HG03442 (cell line): Measurements from ENCODE around the gene HFE.
"Not testable (repeated sequence)": the region's sequence is repeated elsewhere in the genome, so short reads cannot be mapped to it uniquely, and the experiment has no call there.

Experiments used
- ATAC-seq: cut with Tn5 transposase; IDR thresholded peaks from one replicate; pipeline ENCODE4 v1.9.1; 2021; ENCODE audit warnings: mild to moderate bottlenecking, moderate library complexity; ENCODE audit not compliant: unreplicated experiment

Gene HFE

DNA sequence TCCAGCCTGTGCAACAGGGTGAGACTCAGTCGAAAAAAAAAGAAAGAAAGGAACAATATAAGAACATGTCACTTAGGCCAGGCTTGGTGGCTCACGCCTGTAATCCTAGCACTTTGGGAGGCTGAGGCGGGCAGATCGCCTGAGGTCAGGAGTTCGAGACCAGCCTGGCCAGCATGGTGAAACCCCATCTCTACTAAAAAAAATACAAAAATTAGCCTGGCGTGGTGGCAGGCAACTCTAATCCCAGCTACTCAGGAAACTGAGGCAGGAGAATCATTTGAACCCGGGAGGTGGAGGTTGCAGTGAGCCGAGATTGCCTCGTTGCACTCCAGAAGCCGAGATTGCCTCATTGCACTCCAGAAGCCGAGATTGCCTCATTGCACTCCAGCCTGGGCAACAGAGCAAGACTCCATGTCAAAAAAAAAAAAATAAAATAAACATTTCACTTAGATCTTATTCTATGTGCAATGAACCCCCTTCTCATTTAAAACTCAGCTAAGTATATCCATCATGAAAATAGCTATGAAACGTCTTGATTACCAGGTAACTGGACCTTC is 28.7 kb upstream of the HFE start:
- ATAC-seq, result not testable (repeated sequence)

DNA sequence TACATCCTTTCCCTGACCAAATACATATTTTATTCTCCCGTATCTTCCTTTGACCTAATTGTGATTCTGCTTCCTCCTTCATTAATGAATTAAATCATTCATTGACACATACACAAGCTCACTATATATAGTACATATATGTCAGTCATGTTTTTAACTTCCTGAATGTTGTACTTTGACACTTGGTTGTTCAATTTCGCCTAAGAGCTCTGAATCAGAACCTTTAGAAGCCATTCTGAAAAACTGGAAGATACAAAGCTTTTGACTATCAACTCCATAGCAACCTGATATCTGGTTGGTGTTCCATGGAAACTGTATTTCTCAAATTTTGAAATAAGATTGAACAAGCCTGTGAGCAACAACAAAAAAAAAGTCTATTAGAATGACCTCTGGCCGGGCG is 27.3 kb upstream of the HFE start:
- no peak for ATAC-seq

DNA sequence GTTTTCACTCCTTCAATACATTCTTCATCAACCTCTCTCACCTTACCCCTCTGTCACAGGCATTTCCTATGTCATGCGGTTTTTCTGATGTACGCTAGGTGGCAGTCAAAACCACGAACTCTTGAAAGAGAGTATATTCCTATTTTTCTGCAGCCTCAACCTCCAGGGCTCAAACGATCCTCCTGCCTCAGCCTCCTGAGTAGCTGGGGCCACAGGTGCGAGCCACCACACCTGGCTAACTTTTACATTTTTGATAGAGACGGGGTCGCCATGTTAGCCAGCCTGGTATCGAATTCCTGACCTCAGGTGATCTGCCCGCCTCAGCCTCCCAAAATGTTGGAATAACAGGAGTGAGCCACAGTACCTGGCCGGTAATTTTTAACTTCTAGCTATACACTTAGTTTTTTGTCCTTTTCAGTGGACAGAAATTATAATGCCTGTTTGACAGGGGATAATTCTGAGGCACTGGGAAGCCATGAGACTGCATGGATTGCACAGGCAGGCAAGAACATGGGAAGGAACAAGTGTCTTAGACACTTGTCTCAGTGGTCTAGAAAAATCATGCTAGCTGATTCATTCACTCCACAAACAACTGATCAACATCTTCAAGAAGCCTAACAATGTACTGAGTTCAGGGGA is 22.5 kb upstream of the HFE start:
- no peak for ATAC-seq

DNA sequence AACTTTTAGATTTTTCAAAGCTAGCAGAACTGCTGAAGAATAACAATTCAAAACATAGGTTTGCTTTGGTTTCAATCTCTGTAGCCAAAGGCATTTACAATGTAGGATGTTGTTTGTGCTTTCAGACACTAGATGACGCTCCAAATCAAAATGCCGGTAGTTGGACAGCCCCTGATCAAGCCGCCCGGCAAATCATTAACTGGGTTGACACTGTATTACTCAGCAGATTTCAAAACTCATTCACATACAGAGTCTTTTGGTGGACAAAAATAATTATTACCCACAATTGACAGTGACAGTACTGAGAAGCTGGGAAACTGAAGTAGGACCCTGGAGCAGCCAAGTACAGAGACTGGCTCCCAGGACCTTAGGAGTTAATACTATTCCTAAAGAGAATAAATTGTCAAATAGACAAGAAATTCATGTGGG is 21.3 kb upstream of the HFE start:
- peak; percentile 77 for ATAC-seq

DNA sequence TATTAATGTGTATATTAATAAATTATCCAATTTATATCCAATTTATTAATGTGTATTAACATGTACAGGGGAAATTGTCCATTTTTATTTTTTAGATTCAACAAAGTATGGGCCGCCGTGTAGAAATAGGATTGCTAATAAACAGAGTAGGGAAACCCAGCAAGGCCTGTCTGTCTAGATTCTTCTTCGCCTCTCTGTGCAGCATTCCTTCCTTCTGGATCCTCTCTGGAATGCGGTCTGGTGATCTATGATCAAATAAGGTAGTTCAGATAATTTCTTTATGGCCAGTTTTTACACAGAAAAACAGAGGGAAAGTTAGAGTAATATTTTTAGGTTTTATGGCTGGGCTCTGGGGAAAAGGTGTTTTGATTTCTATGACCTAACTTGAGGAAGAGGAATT is 19.9 kb upstream of the HFE start:
- ATAC-seq, result no peak

DNA sequence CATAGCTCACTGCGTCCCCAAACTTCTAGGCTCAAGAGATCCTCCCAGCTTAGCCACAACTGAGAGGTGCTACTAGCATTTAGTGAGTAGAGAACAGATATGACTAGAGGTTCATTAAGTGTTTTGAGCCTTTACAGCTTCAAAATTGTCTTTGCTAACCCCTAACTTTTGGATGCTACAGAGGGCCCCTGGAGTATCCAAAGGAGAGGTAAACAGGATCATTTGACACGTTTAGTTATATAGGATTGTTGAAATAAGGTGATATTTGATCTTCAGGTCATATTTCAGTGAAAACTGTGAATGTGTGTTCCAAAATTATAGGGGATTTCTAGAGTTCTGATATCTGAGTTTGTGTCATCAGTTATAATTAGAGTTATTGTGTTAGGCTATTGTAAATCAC is 19.2 kb upstream of the HFE start:
- ATAC-seq, result no peak

DNA sequence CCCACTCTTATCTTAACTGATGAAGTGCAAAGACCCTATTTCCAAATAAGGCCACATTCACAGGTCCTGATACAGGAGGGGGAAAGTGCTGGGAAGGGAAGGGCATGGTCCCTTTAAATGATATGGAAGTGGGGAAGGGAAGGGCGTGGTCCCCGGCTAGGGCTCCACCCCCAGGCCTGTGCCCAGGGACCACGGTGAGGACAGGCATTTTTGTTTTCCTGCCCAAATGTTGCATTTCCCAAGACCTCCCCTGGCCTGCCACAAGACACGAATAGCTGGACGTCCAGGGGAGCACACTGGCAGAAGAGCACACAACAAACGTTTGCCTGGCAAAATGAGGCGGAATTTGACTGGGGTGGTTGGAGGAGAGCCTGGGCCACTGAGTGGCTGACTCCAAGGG is 16.1 kb upstream of the HFE start:
- no peak for ATAC-seq

DNA sequence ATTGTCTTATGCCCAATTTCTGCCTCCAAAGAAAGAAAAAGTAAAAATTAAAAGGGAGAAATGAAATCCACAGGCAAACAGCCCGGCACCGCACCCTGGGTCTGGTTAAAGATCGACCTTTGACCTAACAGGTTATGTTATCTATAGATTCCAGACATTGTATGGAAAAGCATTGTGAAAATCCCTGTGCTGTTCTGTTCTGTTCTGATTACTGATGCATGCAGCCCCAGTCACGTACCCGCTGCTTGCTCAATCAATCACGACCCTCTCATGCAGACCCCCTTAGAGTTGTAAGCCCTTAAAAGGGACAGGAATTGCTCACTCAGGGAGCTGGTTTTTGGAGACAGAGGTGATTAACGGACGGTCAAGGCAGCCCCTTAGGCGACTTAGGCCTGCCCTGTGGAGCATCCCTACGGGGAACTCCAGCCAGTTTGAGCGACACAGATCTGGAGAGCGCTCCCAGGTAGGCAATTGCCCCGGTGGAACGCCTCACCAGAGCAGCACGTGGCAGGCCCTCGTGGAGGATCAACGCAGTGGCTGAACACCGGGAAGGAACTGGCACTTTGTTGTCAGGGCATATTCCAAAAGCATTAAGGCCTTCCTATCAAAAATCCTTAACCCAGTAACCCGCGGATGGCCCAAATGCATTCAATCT is 12.0 kb upstream of the HFE start:
- no peak for ATAC-seq

DNA sequence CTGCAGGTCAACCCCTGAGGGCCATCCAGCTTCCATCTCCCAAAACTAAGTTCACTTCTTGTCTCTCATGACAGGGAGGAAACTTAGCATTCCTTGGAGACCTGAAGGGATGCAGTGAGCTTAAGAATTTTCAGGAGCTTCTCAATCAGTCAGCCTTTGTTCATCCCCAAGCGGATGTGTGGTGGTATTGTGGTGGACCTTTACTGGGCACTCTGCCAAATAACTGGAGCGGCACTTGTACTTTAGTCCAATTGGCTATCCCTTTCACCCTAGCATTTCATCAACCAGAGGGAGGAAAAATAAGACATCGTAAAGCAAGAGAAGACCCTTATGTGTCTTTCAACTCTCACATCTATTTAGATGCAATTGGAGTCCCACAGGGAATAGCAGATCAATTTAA is 9.2 kb upstream of the HFE start:
- ATAC-seq, result not testable (repeated sequence)

DNA sequence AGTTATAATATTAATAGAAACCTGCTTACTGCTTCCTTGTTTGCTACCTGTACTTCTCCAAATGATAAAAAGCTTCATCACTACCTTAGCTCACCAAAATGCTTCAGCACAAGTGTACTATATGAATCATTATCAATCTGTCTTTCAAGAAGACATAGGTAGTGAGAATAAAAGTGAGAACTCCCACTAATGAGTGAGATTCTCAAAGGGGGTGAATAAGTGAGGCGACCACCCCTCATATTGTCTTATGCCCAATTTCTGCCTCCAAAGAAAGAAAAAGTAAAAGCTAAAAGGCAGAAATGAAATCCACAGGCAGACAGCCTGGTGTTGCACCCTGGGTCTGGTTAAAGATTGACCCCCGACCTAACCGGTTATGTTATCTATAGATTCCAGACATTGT is 6.1 kb upstream of the HFE start:
- not testable (repeated sequence) for ATAC-seq

DNA sequence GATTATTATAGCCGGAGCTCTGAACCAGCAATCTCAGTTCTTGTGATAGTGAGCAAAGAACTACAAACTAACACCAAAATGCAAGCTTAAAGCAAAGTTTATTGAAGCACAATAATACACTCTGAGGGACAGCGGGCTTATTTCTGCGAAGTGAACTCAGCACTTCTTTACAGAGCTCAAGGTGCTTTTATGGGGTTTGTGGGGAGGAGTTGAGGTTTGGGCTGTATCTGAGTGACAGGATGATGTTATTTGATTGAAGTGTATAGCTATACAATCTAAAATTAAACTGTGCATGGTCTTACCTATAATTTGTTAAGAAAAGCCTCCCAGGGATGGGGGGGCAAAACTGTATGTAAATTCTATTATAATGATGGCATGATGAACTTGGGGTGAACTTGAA is 1.0 kb upstream of the HFE start:
- no peak for ATAC-seq

DNA sequence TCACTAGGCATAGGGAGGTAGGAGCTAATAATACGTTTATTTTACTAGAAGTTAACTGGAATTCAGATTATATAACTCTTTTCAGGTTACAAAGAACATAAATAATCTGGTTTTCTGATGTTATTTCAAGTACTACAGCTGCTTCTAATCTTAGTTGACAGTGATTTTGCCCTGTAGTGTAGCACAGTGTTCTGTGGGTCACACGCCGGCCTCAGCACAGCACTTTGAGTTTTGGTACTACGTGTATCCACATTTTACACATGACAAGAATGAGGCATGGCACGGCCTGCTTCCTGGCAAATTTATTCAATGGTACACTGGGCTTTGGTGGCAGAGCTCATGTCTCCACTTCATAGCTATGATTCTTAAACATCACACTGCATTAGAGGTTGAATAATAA is 1.1 kb downstream of the HFE start:
- no peak for ATAC-seq

DNA sequence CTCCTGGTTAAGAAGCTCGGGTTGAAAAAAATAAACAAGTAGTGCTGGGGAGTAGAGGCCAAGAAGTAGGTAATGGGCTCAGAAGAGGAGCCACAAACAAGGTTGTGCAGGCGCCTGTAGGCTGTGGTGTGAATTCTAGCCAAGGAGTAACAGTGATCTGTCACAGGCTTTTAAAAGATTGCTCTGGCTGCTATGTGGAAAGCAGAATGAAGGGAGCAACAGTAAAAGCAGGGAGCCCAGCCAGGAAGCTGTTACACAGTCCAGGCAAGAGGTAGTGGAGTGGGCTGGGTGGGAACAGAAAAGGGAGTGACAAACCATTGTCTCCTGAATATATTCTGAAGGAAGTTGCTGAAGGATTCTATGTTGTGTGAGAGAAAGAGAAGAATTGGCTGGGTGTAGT is 2.0 kb downstream of the HFE start:
- ATAC-seq, result no peak

DNA sequence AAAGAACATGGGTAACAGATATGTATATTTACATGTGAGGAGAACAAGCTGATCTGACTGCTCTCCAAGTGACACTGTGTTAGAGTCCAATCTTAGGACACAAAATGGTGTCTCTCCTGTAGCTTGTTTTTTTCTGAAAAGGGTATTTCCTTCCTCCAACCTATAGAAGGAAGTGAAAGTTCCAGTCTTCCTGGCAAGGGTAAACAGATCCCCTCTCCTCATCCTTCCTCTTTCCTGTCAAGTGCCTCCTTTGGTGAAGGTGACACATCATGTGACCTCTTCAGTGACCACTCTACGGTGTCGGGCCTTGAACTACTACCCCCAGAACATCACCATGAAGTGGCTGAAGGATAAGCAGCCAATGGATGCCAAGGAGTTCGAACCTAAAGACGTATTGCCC is 5.2 kb downstream of the HFE start:
- ATAC-seq, result no peak

DNA sequence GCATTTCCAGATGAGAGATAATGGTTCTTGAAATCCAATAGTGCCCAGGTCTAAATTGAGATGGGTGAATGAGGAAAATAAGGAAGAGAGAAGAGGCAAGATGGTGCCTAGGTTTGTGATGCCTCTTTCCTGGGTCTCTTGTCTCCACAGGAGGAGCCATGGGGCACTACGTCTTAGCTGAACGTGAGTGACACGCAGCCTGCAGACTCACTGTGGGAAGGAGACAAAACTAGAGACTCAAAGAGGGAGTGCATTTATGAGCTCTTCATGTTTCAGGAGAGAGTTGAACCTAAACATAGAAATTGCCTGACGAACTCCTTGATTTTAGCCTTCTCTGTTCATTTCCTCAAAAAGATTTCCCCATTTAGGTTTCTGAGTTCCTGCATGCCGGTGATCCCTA is 6.8 kb downstream of the HFE start:
- no peak for ATAC-seq

DNA sequence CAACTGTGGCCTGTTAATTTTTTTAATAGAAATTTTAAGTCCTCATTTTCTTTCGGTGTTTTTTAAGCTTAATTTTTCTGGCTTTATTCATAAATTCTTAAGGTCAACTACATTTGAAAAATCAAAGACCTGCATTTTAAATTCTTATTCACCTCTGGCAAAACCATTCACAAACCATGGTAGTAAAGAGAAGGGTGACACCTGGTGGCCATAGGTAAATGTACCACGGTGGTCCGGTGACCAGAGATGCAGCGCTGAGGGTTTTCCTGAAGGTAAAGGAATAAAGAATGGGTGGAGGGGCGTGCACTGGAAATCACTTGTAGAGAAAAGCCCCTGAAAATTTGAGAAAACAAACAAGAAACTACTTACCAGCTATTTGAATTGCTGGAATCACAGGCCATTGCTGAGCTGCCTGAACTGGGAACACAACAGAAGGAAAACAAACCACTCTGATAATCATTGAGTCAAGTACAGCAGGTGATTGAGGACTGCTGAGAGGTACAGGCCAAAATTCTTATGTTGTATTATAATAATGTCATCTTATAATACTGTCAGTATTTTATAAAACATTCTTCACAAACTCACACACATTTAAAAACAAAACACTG is 10.1 kb downstream of the HFE start:
- ATAC-seq, result no peak

DNA sequence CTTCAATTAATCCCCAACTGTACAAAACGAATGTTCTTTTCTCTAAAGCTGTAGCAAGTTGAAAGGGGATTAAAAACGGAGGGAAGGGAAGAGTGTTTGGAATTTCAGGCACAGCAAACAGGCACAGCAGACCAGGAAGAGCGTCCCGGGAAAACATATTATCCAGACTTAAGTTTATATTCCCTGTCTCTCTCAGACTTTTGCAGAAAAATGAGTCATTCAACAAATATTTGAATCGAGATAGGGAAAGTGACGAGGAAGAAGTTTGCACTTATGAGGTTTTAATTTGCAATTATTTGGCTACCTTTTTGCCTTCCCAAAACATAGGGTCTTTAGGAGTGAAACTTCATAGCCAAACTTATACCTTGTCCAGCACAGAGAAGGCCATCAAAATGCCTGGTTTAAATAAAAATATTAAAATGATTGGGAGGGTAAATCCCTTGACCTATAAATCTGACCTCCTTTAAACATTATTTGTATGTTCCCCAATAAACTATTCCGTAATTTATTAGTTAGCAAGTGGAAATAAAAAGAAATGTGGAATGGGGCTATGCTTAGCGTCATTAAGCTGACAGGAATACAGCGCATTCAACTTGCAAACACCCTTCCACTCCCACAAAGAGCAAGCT is 16.0 kb downstream of the HFE start:
- ATAC-seq, result peak; percentile 82

DNA sequence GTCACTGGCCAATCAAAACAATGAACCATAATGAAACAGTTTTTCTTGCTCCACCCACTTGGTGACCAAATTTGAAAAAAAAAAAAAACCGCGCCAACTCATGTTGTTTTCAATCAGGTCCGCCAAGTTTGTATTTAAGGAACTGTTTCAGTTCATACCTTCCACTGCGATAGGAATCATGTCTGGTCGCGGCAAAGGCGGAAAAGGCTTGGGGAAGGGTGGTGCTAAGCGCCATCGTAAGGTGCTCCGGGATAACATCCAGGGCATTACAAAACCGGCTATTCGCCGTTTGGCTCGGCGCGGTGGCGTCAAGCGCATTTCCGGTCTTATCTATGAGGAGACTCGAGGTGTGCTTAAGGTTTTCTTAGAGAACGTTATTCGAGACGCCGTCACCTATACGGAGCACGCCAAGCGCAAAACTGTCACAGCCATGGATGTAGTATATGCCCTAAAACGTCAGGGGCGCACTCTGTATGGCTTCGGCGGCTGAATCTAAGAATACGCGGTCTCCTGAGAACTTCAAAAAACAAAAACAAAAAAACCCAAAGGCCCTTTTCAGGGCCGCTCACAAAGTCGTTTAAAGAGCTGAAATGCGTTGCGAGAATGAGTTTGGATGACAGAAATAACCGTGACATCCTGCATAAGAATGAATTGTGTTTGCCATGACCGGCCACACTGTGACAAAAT is 16.7 kb downstream of the HFE start:
- ATAC-seq, result peak; percentile 80

DNA sequence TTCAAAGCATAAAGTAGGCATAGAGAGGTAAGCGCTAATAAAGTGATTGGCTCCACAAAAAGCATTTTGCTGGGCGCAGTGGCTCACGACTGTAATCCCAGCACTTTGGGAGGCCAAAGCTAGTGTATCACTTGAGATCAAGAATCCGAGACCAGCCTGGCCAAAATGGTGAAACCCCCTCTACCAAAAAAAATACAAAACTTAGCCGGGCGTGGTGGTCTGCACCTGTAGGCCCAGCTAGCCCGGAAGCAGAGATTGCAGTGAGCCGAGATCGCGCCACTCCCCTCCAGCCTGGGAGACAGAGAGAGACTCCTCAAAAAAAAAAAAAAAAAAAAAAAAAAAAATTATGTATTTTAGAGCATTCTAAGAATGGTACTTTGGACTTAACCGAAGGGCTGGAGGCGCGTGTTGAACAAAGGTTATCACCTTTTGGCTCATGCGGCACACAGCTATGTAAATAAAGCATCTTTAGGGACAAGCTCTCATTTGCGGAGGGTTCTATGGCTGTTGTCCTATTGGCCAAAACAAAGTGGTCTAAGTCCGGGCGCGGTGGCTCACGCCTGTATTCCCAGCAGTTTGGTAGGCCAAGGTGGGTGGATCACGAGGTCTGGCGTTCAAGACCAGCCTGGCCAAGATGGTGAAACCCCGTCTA is 17.4 kb downstream of the HFE start:
- no peak for ATAC-seq

DNA sequence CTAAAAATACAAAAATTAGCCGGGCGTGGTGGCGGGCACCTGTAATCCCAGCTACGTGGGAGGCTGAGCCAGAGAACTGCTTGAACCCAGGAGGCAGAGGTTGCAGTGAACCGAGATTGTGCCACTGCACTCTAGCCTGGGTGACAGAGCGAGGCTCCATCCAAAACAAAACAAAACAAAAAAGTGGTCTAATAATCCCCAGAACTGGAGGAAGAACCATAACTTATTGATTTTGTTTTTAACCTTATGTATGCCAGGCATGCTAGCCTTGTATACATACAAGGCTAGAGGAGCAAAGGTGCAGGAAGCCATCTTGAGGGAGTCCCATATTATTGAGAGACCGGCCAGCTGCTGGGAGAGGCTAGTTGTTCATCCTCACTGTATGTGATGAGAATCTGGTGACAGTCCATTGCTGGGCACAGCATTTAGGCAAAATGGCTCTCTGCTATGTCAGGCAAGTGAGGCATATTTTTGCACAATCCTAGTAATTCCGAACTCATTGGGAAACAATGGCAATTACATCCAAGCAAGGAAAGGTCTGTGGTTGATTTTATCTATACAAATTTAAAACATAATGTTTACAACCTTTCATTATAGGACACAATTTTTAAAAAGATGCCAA is 18.0 kb downstream of the HFE start:
- no peak for ATAC-seq
